OCI-LY1 (cell line): Measurements from ENCODE around the gene MGA.
A peak's percentile ranks its signal among the peaks of the same experiment; 100 is the strongest.

Experiments
- H2AFZ ChIP-seq: fragments of 200-600 bp; sonication (generic), shearing (Covaris generic); 2 replicates; pipeline ENCODE4 v1.6.0; 2014; ENCODE audit warnings: antibody characterized with exemption, mild to moderate bottlenecking, low read length
- H3F3A ChIP-seq: fragments of 200-600 bp; sonication (generic), shearing (Covaris generic); 2 replicates; pipeline ENCODE4 v1.6.0; 2014; ENCODE audit warnings: mild to moderate bottlenecking, antibody characterized with exemption, low read length, moderate library complexity; ENCODE audit not compliant: insufficient read depth
- H3K27ac ChIP-seq: fragments of 200-600 bp; sonication (generic); 2 replicates; pipeline ENCODE4 v1.5.1; 2014; ENCODE audit warnings: low read length, mixed run types, mild to moderate bottlenecking, low read depth; ENCODE audit not compliant: poor library complexity, severe bottlenecking
- H3K27me3 ChIP-seq: fragments of 200-600 bp; sonication (generic); 2 replicates; pipeline ENCODE4 v1.6.0; 2014; ENCODE audit warnings: antibody characterized with exemption, mild to moderate bottlenecking, low read length, moderate library complexity; ENCODE audit not compliant: insufficient read depth
- H3K36me3 ChIP-seq: fragments of 200-600 bp; sonication (generic); 2 replicates; pipeline ENCODE4 v1.6.1; 2014; ENCODE audit warnings: mild to moderate bottlenecking, antibody characterized with exemption, low read length, moderate library complexity, mixed read lengths; ENCODE audit not compliant: insufficient read depth
- H3K4me1 ChIP-seq: fragments of 200-600 bp; sonication (generic); 2 replicates; pipeline ENCODE4 v1.5.1; 2014; ENCODE audit warnings: mild to moderate bottlenecking, low read length, moderate library complexity; ENCODE audit not compliant: insufficient read depth, severe bottlenecking
- H3K4me2 ChIP-seq: fragments of 200-600 bp; sonication (generic), shearing (Covaris generic); 2 replicates; pipeline ENCODE4 v1.6.1; 2014; ENCODE audit warnings: low read length
- H3K4me3 ChIP-seq: fragments of 200-600 bp; sonication (generic); 2 replicates; pipeline ENCODE4 v1.5.1; 2014; ENCODE audit warnings: low read length, low read depth, mild to moderate bottlenecking, mixed read lengths; ENCODE audit not compliant: poor library complexity, severe bottlenecking
- H3K79me2 ChIP-seq: fragments of 200-600 bp; shearing (Covaris generic); 2 replicates; pipeline ENCODE4 v1.6.1; 2016; ENCODE audit warnings: mixed run types, low read length, mixed read lengths; ENCODE audit not compliant: insufficient read depth
- H3K9ac ChIP-seq: fragments of 200-600 bp; sonication (generic), shearing (Covaris generic); 2 replicates; pipeline ENCODE4 v1.6.1; 2014; ENCODE audit warnings: mild to moderate bottlenecking, low read length, mixed read lengths
- H3K9me2 ChIP-seq: fragments of 200-600 bp; sonication (generic), shearing (Covaris generic); 2 replicates; pipeline ENCODE4 v1.6.1; 2014; ENCODE audit warnings: low read depth, mild to moderate bottlenecking, low read length, mixed read lengths
- H3K9me3 ChIP-seq: fragments of 200-600 bp; shearing (Covaris generic); 2 replicates; pipeline ENCODE4 v1.6.1; 2014; ENCODE audit warnings: low read length, mixed read lengths
- H4K20me1 ChIP-seq: fragments of 200-600 bp; sonication (generic), shearing (Covaris generic); 2 replicates; pipeline ENCODE4 v1.6.0; 2016; ENCODE audit warnings: mild to moderate bottlenecking, low read length; ENCODE audit not compliant: insufficient read depth
- CTCF ChIP-seq: fragments of 200-600 bp; sonication (generic), shearing (Covaris generic); IDR thresholded peaks from 2 replicates; pipeline ENCODE4 v1.5.1; 2017; ENCODE audit warnings: mild to moderate bottlenecking, antibody characterized with exemption, low read length, moderate library complexity, mixed read lengths
- EZH2 ChIP-seq: fragments of 200-600 bp; sonication (generic), shearing (Covaris generic); IDR thresholded peaks from 2 replicates; pipeline ENCODE4 v1.8.0; 2017; ENCODE audit warnings: borderline replicate concordance, mixed run types, mild to moderate bottlenecking, antibody characterized with exemption, low read length, moderate library complexity, mixed read lengths

The MGA gene

GRCh38 chr15:41692049-41692448 is 31.8 kb downstream of the MGA start:
- Histone ChIP-seq H3K36me3 (peaks cover 9% of the 10 kb centered on the region), H3F3A (peaks cover 5% of the 10 kb centered on the region), H3K79me2 (peaks cover 89% of the 10 kb centered on the region), H3K27me3 (no peaks in the 10 kb centered on the region), H3K9ac (peak overlapping the region; percentile 21; the same call in 1 of the 2 replicates), H4K20me1 (no peaks in the 10 kb centered on the region), H3K4me1 (peaks cover 53% of the 10 kb centered on the region), H3K9me2 (no peaks in the 10 kb centered on the region), H3K27ac (peak overlapping the region; percentile 79), H2AFZ (no peak overlapping the region), H3K4me2 (peak overlapping the region; percentile 69), H3K4me3 (peak overlapping the region; percentile 23), H3K9me3 (no peaks in the 10 kb centered on the region)
- TF ChIP-seq CTCF (no peak), EZH2 (no peak)

GRCh38 chr15:41693757-41694156 is 33.6 kb downstream of the MGA start:
- Histone ChIP-seq H3K79me2 (peaks cover 74% of the 10 kb centered on the region), H3K27ac (no peak overlapping the region), H3F3A (peaks cover 5% of the 10 kb centered on the region), H3K27me3 (no peaks in the 10 kb centered on the region), H3K36me3 (peaks cover 12% of the 10 kb centered on the region), H3K9ac (no peak overlapping the region), H3K4me1 (peaks cover 60% of the 10 kb centered on the region), H3K4me3 (no peak overlapping the region), H4K20me1 (no peaks in the 10 kb centered on the region), H2AFZ (no peak overlapping the region), H3K4me2 (no peak overlapping the region), H3K9me3 (no peaks in the 10 kb centered on the region), H3K9me2 (no peaks in the 10 kb centered on the region)
- TF ChIP-seq EZH2 (no peak), CTCF (no peak)

- H2AFZ ChIP-seq = no peak overlapping the region
- peak overlapping the region; percentile 61 for H3K4me2 ChIP-seq
- peak overlapping the region; percentile 37 for H3K4me3 ChIP-seq
- peak overlapping the region; percentile 36; the same call in 1 of the 2 replicates for H3K9ac ChIP-seq
- H3K4me1 ChIP-seq = peaks cover 52% of the 10 kb centered on the region
- no peaks in the 10 kb centered on the region for H3K27me3 ChIP-seq
- TF ChIP-seq EZH2 (no peak), CTCF (peak; percentile 80)
- peak overlapping the region; percentile 63 for H3K27ac ChIP-seq
- H3K9me2 ChIP-seq = no peaks in the 10 kb centered on the region
- peaks cover 29% of the 10 kb centered on the region for H3K36me3 ChIP-seq
- H4K20me1 ChIP-seq = no peaks in the 10 kb centered on the region
- H3K9me3 ChIP-seq = no peaks in the 10 kb centered on the region
- peaks cover 5% of the 10 kb centered on the region for H3F3A ChIP-seq
- H3K79me2 ChIP-seq = peaks cover 63% of the 10 kb centered on the region
Observed at GRCh38 chr15:41695750-41696436, 35.7 kb downstream of the MGA start.
